ENCODE results near the gene CSMD2. TPM values are rescaled to one million over a fixed set of nuclear protein-coding genes. Genes with fewer than 3 reads are reported as not detected.
A peak's percentile ranks its signal among the peaks of the same experiment; 100 is the strongest.

CSMD2 gene
- polyA plus RNA-seq, 1 donor from 2014 or later: not detected

GRCh38 chr1:33608825-33609400, 556.1 kb downstream of the CSMD2 start:
- Mint-ChIP-seq H3K4me3 (no peak overlapping the region), H3K27me3 (peaks cover 4% of the 10 kb centered on the region), H3K36me3 (no peaks in the 10 kb centered on the region), H3K9me3 (no peaks in the 10 kb centered on the region), H3K27ac (no peak overlapping the region), H3K4me1 (no peaks in the 10 kb centered on the region)

GRCh38 chr1:33607444-33608005, 557.5 kb downstream of the CSMD2 start:
- Mint-ChIP-seq H3K9me3 (no peaks in the 10 kb centered on the region), H3K27me3 (no peaks in the 10 kb centered on the region), H3K4me3 (no peak overlapping the region), H3K27ac (no peak overlapping the region), H3K4me1 (no peaks in the 10 kb centered on the region), H3K36me3 (no peaks in the 10 kb centered on the region)

DNA sequence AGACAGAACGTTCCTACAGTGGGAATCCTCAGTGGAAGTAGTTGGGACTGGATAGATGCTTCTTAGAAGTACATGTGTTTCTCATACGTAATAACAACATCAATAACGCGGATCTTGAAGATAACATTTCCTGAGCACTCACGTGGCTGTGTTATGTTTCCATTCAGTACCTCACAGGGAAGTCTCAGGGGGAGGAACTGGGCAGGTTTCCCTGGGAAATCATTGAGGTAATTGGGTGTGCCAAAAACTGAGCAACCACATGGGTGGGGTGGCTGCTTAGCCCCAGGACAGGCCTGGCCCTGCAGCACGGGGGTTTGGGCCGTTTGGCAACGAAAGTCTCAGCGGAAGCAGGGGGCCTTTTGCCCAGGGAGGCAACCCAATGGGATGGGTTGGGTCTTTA, 558.8 kb downstream of the CSMD2 start:
- Mint-ChIP-seq H3K36me3 (no peaks in the 10 kb centered on the region), H3K27ac (no peak overlapping the region), H3K9me3 (no peaks in the 10 kb centered on the region), H3K4me1 (no peaks in the 10 kb centered on the region), H3K27me3 (no peaks in the 10 kb centered on the region), H3K4me3 (no peak overlapping the region)

DNA sequence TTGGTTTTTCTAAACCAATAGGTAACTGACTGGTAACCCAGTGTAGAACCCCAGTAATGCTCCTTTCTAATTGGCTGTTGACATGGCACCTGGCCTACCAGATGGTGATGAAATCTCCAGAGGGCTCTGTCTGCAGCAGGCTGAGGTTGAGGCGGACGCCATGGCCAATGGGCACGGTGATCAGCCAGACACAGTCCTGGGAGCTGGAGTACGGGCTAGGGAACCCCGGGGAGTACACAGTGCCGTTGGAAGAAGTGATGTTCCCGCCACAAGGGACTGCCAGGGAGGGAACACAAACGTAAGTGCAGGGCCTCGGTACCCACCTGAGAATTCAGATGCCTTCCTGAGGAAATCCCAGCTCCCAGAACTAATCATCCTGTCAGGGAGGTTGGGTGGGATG, 562.8 kb downstream of the CSMD2 start:
- Mint-ChIP-seq H3K4me1 (no peaks in the 10 kb centered on the region), H3K36me3 (no peaks in the 10 kb centered on the region), H3K27ac (no peak overlapping the region), H3K9me3 (no peaks in the 10 kb centered on the region), H3K4me3 (no peak overlapping the region), H3K27me3 (no peaks in the 10 kb centered on the region)

DNA sequence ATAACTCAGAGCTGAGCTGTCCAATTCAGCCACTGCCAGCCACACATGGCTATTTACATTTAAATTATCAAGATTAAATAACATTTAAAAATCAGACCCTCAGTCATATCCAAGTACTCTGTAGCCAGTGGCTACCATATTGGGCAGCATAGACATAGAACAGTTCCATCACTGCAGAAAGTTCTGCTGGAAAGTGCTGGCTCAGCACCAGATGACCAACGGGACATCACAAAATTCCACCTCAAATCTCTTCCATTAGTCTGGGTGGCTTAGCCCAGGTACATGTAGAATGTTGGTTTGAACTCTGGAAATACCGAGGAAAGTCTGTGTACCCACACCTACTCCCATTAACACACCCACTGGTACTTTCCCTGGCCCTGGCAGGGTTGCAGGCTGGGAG, 563.3 kb downstream of the CSMD2 start:
- no peaks in the 10 kb centered on the region for H3K27me3 Mint-ChIP-seq
- no peak overlapping the region for H3K4me3 Mint-ChIP-seq
- H3K27ac Mint-ChIP-seq: no peak overlapping the region
- H3K9me3 Mint-ChIP-seq: no peaks in the 10 kb centered on the region
- no peaks in the 10 kb centered on the region for H3K36me3 Mint-ChIP-seq
- H3K4me1 Mint-ChIP-seq: no peaks in the 10 kb centered on the region

GRCh38 chr1:33599516-33600115, 565.4 kb downstream of the CSMD2 start:
- Mint-ChIP-seq H3K4me3 (no peak overlapping the region), H3K27me3 (no peaks in the 10 kb centered on the region), H3K27ac (no peak overlapping the region), H3K4me1 (no peaks in the 10 kb centered on the region), H3K9me3 (peaks cover 0 to 4% (median 0%) of the 10 kb centered on the region in 3 donors), H3K36me3 (no peaks in the 10 kb centered on the region)

GRCh38 chr1:33588726-33589125, 576.3 kb downstream of the CSMD2 start:
- Mint-ChIP-seq H3K36me3 (peaks cover 1% of the 10 kb centered on the region), H3K27ac (no peak overlapping the region), H3K4me3 (no peak overlapping the region), H3K27me3 (no peaks in the 10 kb centered on the region), H3K4me1 (no peaks in the 10 kb centered on the region), H3K9me3 (peaks cover 0 to 3% (median 0%) of the 10 kb centered on the region in 3 donors)

DNA sequence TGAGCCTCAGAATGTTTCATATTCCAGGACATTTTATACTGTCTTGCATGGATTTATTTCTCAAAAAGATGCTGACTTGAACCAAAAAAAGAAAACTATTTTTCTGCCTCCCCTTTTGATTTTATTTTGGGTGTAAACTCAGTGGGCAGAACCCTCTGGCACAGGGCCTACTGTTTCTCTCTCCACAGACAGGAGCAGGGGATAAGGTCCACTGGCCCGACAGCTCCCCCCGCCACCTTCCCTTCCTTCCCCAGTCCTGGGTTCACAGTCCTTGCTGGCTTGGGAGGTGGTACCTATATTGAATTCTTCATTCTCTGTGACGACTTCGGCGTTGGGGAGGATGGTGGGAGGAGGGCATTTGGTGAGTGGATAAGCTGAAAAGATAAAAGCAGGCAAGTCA, 578.2 kb downstream of the CSMD2 start:
- no peaks in the 10 kb centered on the region for H3K4me1 Mint-ChIP-seq
- peaks cover 1% of the 10 kb centered on the region for H3K36me3 Mint-ChIP-seq
- no peaks in the 10 kb centered on the region for H3K27me3 Mint-ChIP-seq
- no peak overlapping the region for H3K4me3 Mint-ChIP-seq
- H3K27ac Mint-ChIP-seq: no peak overlapping the region
- H3K9me3 Mint-ChIP-seq: peaks cover 0 to 3% (median 0%) of the 10 kb centered on the region in 3 donors

DNA sequence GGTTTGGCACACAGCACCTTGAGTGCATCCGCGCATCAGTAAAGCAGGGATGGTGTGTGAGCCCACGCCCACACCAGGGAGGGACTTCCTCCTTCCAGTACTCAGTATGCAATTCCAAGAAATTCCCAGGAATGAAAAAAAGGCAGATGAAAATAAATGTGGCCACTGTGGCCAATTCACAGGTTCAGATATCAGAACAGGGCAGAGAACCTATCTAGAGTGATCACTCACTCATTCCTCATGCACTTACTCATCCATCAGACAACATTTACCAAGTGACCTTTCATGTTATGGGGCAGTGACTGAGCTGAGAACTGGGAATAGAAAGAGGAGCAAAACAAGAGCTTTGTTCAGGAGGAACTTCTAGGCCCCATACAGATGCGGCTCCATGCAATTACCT, 578.9 kb downstream of the CSMD2 start:
- Mint-ChIP-seq H3K9me3 (peaks cover 0 to 3% (median 0%) of the 10 kb centered on the region in 3 donors), H3K4me3 (peak overlapping the region in 1 of 4 donors; percentile 5), H3K36me3 (peaks cover 1% of the 10 kb centered on the region), H3K27me3 (no peaks in the 10 kb centered on the region), H3K4me1 (no peaks in the 10 kb centered on the region), H3K27ac (no peak overlapping the region)

GRCh38 chr1:33583567-33583966, 581.5 kb downstream of the CSMD2 start:
- H3K4me3 Mint-ChIP-seq: no peak overlapping the region
- peaks cover 0 to 3% (median 0%) of the 10 kb centered on the region in 3 donors for H3K9me3 Mint-ChIP-seq
- peaks cover 5% of the 10 kb centered on the region for H3K27me3 Mint-ChIP-seq

DNA sequence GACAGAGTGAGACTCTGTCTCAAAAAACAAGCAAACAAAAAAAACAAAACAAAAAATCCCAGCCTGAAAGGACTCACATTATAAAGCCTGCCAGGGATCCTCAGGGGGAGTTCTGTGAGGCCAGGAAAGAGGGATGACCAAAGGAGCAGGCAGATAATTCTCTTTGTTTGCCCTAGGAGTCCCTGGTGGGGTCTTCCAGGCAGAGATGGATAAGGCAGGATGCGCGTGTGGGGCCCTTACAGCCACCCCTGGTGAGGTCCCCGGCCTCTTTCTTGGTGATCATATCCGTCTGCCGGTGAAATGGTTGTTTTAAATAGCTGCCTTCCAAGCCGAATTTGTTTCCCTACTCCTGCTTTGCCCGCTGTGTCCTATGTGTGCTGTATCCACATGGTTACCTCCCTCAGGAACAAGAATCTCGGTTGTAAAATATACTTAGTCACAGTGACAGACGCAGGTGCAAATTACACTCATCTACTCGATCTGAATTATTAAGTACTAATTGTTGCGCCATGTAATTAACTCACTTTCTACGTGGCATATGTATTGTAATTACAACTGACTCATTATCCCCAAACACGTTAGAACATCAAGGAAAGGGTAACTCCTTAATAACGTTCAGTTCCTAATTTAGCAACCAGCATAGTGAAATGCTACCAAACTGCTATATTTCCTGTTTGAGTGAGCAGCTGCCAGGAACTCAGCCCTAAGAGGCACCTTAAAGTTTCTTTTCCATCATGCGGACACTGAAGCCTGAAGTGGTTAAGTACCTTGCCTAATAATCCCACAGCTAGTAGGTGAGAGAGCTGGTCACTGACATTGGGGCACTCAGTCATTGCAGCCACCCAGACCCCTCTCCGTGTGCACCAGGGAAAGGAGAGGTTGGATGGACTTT, 586.2 kb downstream of the CSMD2 start:
- Mint-ChIP-seq H3K27ac (no peak overlapping the region), H3K4me1 (no peaks in the 10 kb centered on the region), H3K27me3 (peaks cover 26% of the 10 kb centered on the region), H3K9me3 (peaks cover 0 to 2% (median 0%) of the 10 kb centered on the region in 3 donors), H3K4me3 (no peak overlapping the region), H3K36me3 (peaks cover 2% of the 10 kb centered on the region)

More at GRCh38 chr1:33583567-33583966, 581.5 kb downstream of the CSMD2 start:
- H3K4me1 Mint-ChIP-seq: no peaks in the 10 kb centered on the region
- peaks cover 3% of the 10 kb centered on the region for H3K36me3 Mint-ChIP-seq
- no peak overlapping the region for H3K27ac Mint-ChIP-seq

DNA sequence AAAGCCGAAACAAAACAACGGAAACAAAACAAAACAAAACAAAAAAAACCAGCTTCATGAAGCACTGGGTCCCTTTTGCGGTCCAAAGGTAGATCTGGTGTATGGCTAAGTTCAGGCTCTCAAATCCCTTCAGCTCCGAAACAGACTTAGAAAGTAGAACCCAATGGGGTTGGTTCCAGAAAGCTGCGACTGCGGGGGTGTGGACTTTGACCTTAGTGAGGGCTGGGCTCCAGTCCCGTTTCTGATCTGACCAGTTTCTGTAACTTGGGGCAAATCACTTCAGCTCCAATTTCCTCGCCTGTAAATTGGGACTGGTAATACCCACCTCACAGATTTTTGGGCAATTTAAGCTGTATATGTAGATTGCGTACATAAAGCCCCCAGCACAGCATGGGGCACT, 587.4 kb downstream of the CSMD2 start:
- Mint-ChIP-seq H3K9me3 (peaks cover 0 to 2% (median 0%) of the 10 kb centered on the region in 3 donors), H3K4me3 (no peak overlapping the region), H3K27ac (no peak overlapping the region), H3K27me3 (peaks cover 26% of the 10 kb centered on the region), H3K36me3 (peaks cover 2% of the 10 kb centered on the region), H3K4me1 (no peaks in the 10 kb centered on the region)

DNA sequence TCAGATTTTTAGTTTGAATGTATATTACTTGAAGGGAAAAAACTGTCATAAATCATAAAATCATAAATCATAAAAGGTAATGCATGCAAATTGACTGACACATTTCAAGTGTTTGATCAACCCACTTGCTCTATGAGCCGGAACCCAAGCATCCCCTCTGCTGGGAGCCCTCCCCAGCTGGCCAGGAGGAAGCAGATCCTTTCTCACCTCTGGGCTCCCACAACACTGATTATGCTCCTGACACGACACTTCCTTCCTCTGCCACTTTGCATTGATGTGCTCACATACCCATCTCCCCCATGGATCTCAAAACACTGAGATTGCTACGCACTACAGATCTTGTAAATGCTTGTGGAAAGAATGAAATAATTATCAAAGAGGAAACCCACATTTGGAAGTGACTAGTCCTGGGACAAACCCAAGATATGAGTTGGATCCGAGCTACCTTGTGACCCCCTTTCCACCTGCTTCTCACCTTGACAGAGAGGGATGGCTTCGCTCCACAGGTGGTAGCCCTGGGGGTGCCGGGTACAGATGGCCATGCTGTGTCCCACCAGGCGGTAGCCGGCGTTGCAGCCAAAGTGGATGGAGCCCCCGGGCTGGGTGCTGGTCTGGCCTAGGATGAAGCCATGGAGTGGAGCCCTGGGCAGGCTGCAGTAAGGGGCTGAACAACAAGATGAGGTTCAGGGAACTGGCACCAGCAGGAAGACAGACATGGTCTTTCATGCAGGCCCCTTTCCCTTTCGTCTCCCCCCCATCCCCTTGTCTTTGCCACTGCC, 588.0 kb downstream of the CSMD2 start:
- no peaks in the 10 kb centered on the region for H3K4me1 Mint-ChIP-seq
- peaks cover 26% of the 10 kb centered on the region for H3K27me3 Mint-ChIP-seq
- H3K27ac Mint-ChIP-seq: no peak overlapping the region
- peaks cover 2% of the 10 kb centered on the region for H3K36me3 Mint-ChIP-seq
- peaks cover 0 to 2% (median 0%) of the 10 kb centered on the region in 3 donors for H3K9me3 Mint-ChIP-seq
- no peak overlapping the region for H3K4me3 Mint-ChIP-seq

- peaks cover 0 to 2% (median under 1%) of the 10 kb centered on the region in 3 donors for H3K9me3 Mint-ChIP-seq
Measured at GRCh38 chr1:33575324-33575879, 589.6 kb downstream of the CSMD2 start.

More at GRCh38 chr1:33575324-33575879, 589.6 kb downstream of the CSMD2 start:
- Mint-ChIP-seq H3K27ac (no peak overlapping the region), H3K4me1 (no peaks in the 10 kb centered on the region), H3K27me3 (peaks cover 24% of the 10 kb centered on the region), H3K36me3 (peaks cover 1% of the 10 kb centered on the region), H3K4me3 (no peak overlapping the region)
